ENCODE results near the gene IL22RA1. TPM values are rescaled to one million over a fixed set of nuclear protein-coding genes. Genes with fewer than 3 reads are reported as not detected.

Gene IL22RA1
- total and polyA plus RNA-seq, 2 of the 8 experiments (the other 6 are each of a cell fraction or from before 2014, with no cell fraction given) = 0.17 to 0.32 TPM

DNA sequence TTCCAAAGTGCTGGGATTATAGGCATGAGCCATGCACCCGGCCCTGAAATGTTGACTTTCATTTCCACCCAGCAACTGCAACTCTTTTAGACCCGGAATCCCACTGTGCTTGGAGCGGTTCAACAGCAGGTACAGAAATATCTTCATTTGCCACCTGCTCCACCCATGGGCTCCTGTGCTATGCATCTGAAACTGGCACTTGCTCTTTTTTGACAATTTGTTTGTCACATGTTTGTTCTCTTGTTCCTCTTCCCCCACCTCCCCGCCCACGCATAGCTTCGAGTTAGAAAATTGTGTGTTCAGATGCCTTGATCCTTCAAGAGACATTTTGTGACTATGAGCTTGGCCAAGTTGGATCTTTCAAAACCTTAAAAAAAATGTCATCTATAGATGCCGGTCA lies 46.6 kb upstream of the IL22RA1 start (continued):
- TF ChIP-seq CHD7 (IDR thresholded peaks at IDR 0.05; ENCODE audit: insufficient replicate concordance, low read length) (no peak), EGR1 (IDR thresholded peaks at IDR 0.05; ENCODE audit: borderline replicate concordance, low read depth, low read length) (no peak), KDM5A (IDR thresholded peaks at IDR 0.05; ENCODE audit: low read length) (no peak), CREB1 (IDR thresholded peaks at IDR 0.05) (no peak)
- TF ChIP-seq, protein P1, sequence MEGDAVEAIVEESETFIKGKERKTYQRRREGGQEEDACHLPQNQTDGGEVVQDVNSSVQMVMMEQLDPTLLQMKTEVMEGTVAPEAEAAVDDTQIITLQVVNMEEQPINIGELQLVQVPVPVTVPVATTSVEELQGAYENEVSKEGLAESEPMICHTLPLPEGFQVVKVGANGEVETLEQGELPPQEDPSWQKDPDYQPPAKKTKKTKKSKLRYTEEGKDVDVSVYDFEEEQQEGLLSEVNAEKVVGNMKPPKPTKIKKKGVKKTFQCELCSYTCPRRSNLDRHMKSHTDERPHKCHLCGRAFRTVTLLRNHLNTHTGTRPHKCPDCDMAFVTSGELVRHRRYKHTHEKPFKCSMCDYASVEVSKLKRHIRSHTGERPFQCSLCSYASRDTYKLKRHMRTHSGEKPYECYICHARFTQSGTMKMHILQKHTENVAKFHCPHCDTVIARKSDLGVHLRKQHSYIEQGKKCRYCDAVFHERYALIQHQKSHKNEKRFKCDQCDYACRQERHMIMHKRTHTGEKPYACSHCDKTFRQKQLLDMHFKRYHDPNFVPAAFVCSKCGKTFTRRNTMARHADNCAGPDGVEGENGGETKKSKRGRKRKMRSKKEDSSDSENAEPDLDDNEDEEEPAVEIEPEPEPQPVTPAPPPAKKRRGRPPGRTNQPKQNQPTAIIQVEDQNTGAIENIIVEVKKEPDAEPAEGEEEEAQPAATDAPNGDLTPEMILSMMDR (IDR thresholded peaks at IDR 0.05; ENCODE audit: control extremely low read depth in 1 of 3, insufficient read depth in 1 of 3, low read depth in 1 of 3, low read length in 3 of 3) = no peak
